ENCODE results near the gene COPZ2.

COPZ2 gene

DNA sequence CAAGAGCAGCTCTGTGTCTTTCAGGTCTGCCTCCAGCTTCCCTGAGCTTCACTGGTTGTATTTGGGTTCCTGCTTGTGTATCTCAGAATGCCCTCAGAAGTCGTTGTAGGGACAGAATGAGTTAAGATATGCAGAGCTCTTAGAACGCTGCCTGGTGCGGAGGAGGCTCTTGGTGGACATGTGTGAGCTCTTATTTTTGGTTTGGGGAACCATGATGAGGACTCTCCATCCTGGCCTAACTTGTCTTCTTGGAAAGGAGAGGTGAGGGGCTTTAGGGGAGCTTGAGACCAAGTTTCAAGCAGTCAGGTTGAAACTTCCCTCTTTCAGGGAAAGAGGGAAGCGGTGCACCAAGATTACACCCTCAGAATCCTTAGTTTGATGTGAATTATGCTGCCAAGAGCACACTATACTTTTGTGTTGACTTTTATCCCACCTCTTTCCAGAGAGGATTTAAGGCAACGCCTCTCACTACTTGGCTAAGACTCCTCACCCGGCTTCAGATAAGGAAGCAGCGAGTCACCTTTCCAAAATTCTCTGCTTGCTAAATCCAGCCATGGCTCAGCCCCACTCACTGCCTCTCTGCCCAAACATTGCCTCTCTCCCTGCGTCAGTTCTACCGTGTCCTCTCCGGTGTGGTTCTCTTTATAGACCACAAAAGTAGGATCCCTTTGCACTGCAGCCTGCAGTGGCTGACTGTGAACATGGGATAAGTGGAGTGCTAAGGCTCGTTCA lies 53.9 kb downstream of the COPZ2 start:
- 86 to 91% methylated on average over 9 to 10 of the region's 11 CpGs for WGBS, 2 experiments (ENCODE audit: insufficient coverage in 2 of 2)
- H3K9me3 ChIP-seq (ENCODE audit: control insufficient read depth, low read length): no peaks in the 10 kb centered on the region
- H3K27ac ChIP-seq (ENCODE audit: low read depth, low read length, severe bottlenecking): peak overlapping the region; percentile 29
- H3K36me3 ChIP-seq (ENCODE audit: control insufficient read depth, insufficient read depth, low read length): peaks cover 58% of the 10 kb centered on the region
- no peak overlapping the region for H3K4me3 ChIP-seq (ENCODE audit: extremely low read depth, insufficient read depth, low read length, poor library complexity, severe bottlenecking)
- H3K4me1 ChIP-seq (ENCODE audit: control insufficient read depth, insufficient read depth, low read length, poor library complexity, severe bottlenecking): peaks cover 31% of the 10 kb centered on the region

DNA sequence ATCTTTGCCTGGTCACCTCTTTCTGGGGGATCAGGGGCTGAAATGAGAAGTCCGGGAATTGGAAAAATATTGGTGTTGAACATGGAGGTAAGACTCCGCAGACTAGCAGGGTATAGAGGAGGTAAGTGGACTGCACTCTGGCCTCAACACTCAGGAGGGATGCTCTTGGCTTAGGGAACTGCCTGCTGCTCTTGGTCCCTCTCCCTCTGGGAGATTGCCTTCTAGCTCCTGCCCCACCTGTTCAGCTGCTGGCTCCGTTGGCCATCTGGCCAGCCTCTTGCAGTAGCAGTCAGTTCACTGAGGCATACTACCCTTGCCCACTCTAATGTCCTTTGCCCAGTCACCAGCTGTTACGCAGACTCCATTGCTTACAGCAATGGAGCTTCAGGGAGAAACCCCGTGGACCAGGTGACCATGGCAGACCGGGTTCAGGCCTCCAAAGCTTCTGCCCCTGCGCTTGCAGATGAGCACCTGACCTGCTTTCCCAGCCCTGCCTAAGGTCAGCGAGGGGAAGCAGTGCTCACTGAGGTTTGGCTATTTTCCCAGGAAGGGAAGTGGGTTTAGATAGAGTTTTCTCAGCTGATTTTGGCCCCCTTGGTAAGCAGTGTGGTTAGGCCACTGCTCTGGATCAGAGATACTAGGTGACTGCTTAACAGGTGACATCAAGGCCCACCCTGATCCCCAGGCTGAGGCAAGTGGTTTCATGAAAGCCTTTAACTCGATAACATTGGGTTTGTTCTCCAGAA lies 54.8 kb downstream of the COPZ2 start:
- H3K4me1 ChIP-seq (ENCODE audit: control insufficient read depth, insufficient read depth, low read length, poor library complexity, severe bottlenecking): peaks cover 34% of the 10 kb centered on the region
- H3K27ac ChIP-seq (ENCODE audit: low read depth, low read length, severe bottlenecking): peak overlapping the region; percentile 26
- WGBS, 2 experiments (ENCODE audit: insufficient coverage in 2 of 2): 96 to 97% methylated on average over 7 to 9 of the region's 9 CpGs
- peaks cover 62% of the 10 kb centered on the region for H3K36me3 ChIP-seq (ENCODE audit: control insufficient read depth, insufficient read depth, low read length)
- H3K9me3 ChIP-seq (ENCODE audit: control insufficient read depth, low read length): no peaks in the 10 kb centered on the region
- no peak overlapping the region for H3K4me3 ChIP-seq (ENCODE audit: extremely low read depth, insufficient read depth, low read length, poor library complexity, severe bottlenecking)

DNA sequence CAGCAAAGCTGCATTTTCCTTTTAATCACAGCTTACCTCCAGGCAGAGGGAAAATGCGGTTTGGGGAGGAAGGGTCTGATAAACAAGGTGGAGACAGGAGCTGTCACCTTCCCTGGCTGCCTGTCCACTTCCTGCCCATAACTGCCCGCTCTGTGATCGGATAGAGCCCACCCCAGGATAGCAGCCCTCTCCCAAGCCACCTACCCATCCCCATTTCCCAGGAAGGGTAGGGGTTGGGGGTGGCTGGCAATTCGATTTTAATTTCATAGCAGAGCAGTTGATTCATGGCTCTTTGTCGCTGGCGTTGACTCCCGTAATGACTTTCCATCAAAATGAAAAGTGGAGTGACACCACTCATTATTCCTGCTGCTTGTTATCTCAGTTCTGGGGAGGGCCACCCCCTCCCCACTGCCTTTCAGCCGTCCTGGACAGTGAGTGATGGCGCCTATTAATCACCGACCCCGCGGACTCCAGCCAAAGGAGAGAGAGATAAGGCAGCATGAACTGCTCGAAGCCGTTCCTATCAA lies 55.4 kb downstream of the COPZ2 start:
- WGBS, 2 experiments (ENCODE audit: insufficient coverage in 2 of 2): 86 to 88% methylated on average over 6 to 7 of the region's 14 CpGs
- H3K9me3 ChIP-seq (ENCODE audit: control insufficient read depth, low read length): no peaks in the 10 kb centered on the region
- no peak overlapping the region for H3K4me3 ChIP-seq (ENCODE audit: extremely low read depth, insufficient read depth, low read length, poor library complexity, severe bottlenecking)
- H3K36me3 ChIP-seq (ENCODE audit: control insufficient read depth, insufficient read depth, low read length): peaks cover 67% of the 10 kb centered on the region
- peak overlapping the region; percentile 16 for H3K27ac ChIP-seq (ENCODE audit: low read depth, low read length, severe bottlenecking)
- peaks cover 30% of the 10 kb centered on the region for H3K4me1 ChIP-seq (ENCODE audit: control insufficient read depth, insufficient read depth, low read length, poor library complexity, severe bottlenecking)

DNA sequence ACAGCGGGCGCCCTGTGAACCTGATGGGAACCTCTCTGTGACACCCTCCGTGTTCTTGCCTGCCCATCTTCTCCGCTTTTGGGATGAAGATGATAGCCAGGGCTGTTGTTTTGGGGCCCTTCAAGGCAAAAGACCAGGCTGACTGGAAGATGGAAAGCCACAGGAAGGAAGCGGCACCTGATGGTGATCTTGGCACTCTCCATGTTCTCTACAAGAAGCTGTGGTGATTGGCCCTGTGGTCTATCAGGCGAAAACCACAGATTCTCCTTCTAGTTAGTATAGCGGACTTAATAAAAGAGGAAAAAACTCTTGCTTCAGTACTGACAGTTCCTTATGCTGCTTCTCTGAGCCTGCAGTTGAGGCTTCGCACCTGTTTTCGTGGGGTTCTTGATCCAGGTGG lies 56.1 kb downstream of the COPZ2 start:
- no peak overlapping the region for H3K27ac ChIP-seq (ENCODE audit: low read depth, low read length, severe bottlenecking)
- no peaks in the 10 kb centered on the region for H3K9me3 ChIP-seq (ENCODE audit: control insufficient read depth, low read length)
- 100% methylated on average over 7 to 9 of the region's 9 CpGs for WGBS, 2 experiments (ENCODE audit: insufficient coverage in 2 of 2)
- peaks cover 29% of the 10 kb centered on the region for H3K4me1 ChIP-seq (ENCODE audit: control insufficient read depth, insufficient read depth, low read length, poor library complexity, severe bottlenecking)
- H3K4me3 ChIP-seq (ENCODE audit: extremely low read depth, insufficient read depth, low read length, poor library complexity, severe bottlenecking): no peak overlapping the region
- H3K36me3 ChIP-seq (ENCODE audit: control insufficient read depth, insufficient read depth, low read length): peaks cover 71% of the 10 kb centered on the region

DNA sequence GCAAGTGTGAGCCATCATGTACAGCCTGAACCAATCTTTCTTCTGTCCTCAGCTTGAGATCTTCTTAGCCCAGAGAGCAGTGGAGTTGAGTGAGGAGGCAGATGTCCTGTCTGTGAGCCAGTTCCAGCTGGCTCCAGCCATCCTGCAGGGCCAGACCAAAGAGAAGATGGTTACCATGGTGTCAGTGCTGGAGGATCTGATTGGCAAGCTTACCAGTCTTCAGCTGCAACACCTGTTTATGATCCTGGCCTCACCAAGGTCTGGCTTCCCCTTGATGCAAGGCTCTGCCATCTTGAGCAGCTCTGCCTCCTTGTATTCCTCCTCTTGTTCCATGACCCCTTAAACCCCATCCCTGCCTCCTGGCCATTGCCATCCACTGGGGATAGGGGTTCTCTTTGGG lies 57.1 kb downstream of the COPZ2 start:
- peaks cover 29% of the 10 kb centered on the region for H3K4me1 ChIP-seq (ENCODE audit: control insufficient read depth, insufficient read depth, low read length, poor library complexity, severe bottlenecking)
- no peaks in the 10 kb centered on the region for H3K9me3 ChIP-seq (ENCODE audit: control insufficient read depth, low read length)
- H3K4me3 ChIP-seq (ENCODE audit: extremely low read depth, insufficient read depth, low read length, poor library complexity, severe bottlenecking): no peak overlapping the region
- H3K27ac ChIP-seq (ENCODE audit: low read depth, low read length, severe bottlenecking): no peak overlapping the region
- peaks cover 80% of the 10 kb centered on the region for H3K36me3 ChIP-seq (ENCODE audit: control insufficient read depth, insufficient read depth, low read length)

DNA sequence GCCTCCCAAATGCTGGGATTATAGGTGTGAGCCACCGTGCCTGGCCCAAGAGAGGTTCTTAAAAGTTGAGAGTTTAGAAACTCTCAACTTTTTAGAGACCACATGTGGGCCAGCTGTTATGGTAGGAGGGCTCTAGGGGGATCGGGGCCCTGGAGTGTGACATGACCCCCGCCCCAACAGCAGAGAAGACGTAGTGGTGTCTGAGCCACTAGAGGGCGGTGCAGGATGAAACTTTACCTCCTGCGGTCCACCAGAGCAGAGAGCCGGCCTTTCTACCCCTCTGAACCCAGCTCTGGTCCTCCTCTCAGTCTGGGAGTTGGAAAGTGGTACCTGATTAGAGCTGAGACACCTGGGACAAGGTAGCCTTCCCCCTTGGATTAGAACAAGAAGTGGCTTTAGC lies 59.3 kb downstream of the COPZ2 start:
- H3K27ac ChIP-seq (ENCODE audit: low read depth, low read length, severe bottlenecking): no peak overlapping the region
- no peak overlapping the region for H3K4me3 ChIP-seq (ENCODE audit: extremely low read depth, insufficient read depth, low read length, poor library complexity, severe bottlenecking)
- H3K4me1 ChIP-seq (ENCODE audit: control insufficient read depth, insufficient read depth, low read length, poor library complexity, severe bottlenecking): peaks cover 20% of the 10 kb centered on the region
- 11 to 25% methylated on average over 6 of the region's 7 CpGs for WGBS, 2 experiments (ENCODE audit: insufficient coverage in 2 of 2)
- no peaks in the 10 kb centered on the region for H3K9me3 ChIP-seq (ENCODE audit: control insufficient read depth, low read length)
- H3K36me3 ChIP-seq (ENCODE audit: control insufficient read depth, insufficient read depth, low read length): peaks cover 87% of the 10 kb centered on the region

Measured in mesodermal cell (in vitro differentiated cells).